GM12878 (cell line): ENCODE results near the gene CRB3. TPM values are rescaled to one million over a fixed set of nuclear protein-coding genes. Genes with fewer than 3 reads are reported as not detected.

ENCODE experiments used
- BRCA1 ChIP-seq: IDR thresholded peaks from 2 replicates; pipeline ENCODE4 v1.6.1; 2011; ENCODE audit warnings: low read depth, low read length, improper control_type of control experiment
- CHD2 ChIP-seq: IDR thresholded peaks from 2 replicates; pipeline ENCODE4 v1.6.1; 2011; ENCODE audit warnings: low read depth, low read length, improper control_type of control experiment, borderline replicate concordance
- CTCF ChIP-seq, 3 experiments: IDR thresholded peaks in 2 of 3; conservative IDR thresholded peaks in 1 of 3; 2 replicates each; pipeline ENCODE4 v1.5.1; 2011; ENCODE audit warnings: low read depth in 3 of 3, low read length in 3 of 3, mild to moderate bottlenecking in 3 of 3, control low read depth in 2 of 3, moderate library complexity in 2 of 3, inconsistent platforms in 1 of 3, mixed read lengths in 1 of 3; ENCODE audit not compliant: control insufficient read depth in 2 of 3, insufficient read depth in 1 of 3; ENCODE audit errors: extremely low read depth in 1 of 3
- FOS ChIP-seq: IDR thresholded peaks from 3 replicates; pipeline ENCODE4 v1.6.1; 2011; ENCODE audit warnings: borderline replicate concordance; ENCODE audit not compliant: insufficient read length; ENCODE audit errors: extremely low read depth
- FOXM1 ChIP-seq: IDR thresholded peaks from 2 replicates; pipeline ENCODE4 v1.6.1; 2012; ENCODE audit warnings: low read depth, mild to moderate bottlenecking, inconsistent platforms, low read length, moderate library complexity
- GABPA ChIP-seq: IDR thresholded peaks from 2 replicates; pipeline ENCODE4 v1.6.1; 2014; ENCODE audit warnings: antibody characterized with exemption, low read depth, mild to moderate bottlenecking, inconsistent platforms
- HCFC1 ChIP-seq: fragments of 150-350 bp; IDR thresholded peaks from 2 replicates; pipeline ENCODE4 v1.6.1; 2014; ENCODE audit warnings: low read length
- IRF4 ChIP-seq: IDR thresholded peaks from 2 replicates; pipeline ENCODE4 v1.6.1; 2011; ENCODE audit warnings: low read depth, low read length
- MEF2A ChIP-seq: IDR thresholded peaks from 2 replicates; pipeline ENCODE4 v1.6.1; 2011; ENCODE audit warnings: low read depth, mild to moderate bottlenecking, low read length, moderate library complexity; ENCODE audit not compliant: insufficient read depth
- MLLT1 ChIP-seq: fragments of 450-650 bp; IDR thresholded peaks from 2 replicates; pipeline ENCODE4 v1.6.1; 2016; ENCODE audit warnings: mild to moderate bottlenecking
- NFYA ChIP-seq: IDR thresholded peaks from 2 replicates; pipeline ENCODE4 v1.6.1; 2011; ENCODE audit warnings: low read depth, mild to moderate bottlenecking, low read length, improper control_type of control experiment, borderline replicate concordance
- NFYB ChIP-seq: IDR thresholded peaks from 2 replicates; pipeline ENCODE4 v1.6.1; 2011; ENCODE audit warnings: low read depth, mild to moderate bottlenecking, low read length, improper control_type of control experiment, moderate library complexity; ENCODE audit not compliant: insufficient read depth
- NR2F1 ChIP-seq: fragments of 450-650 bp; conservative IDR thresholded peaks from 2 replicates; pipeline ENCODE4 v1.6.1; 2017; ENCODE audit warnings: mild to moderate bottlenecking
- PKNOX1 ChIP-seq: fragments of 450-650 bp; IDR thresholded peaks from 2 replicates; pipeline ENCODE4 v1.6.1; 2016; ENCODE audit warnings: mild to moderate bottlenecking
- RAD51 ChIP-seq: fragments of 450-650 bp; IDR thresholded peaks from 2 replicates; pipeline ENCODE4 v1.6.1; 2016; ENCODE audit warnings: moderate library complexity, mild to moderate bottlenecking, inconsistent platforms
- SP1 ChIP-seq: IDR thresholded peaks from one replicate; pipeline ENCODE4 v1.6.1; 2011; ENCODE audit warnings: low read depth, low read length
- SRF ChIP-seq, 2 experiments: IDR thresholded peaks; 2 replicates each; pipeline ENCODE4 v1.6.1; 2011; ENCODE audit warnings: low read depth in 2 of 2, low read length in 2 of 2, mild to moderate bottlenecking in 1 of 2, moderate library complexity in 1 of 2
- TAF1 ChIP-seq: IDR thresholded peaks from 2 replicates; pipeline ENCODE4 v1.6.1; 2011; ENCODE audit warnings: mild to moderate bottlenecking, low read depth, low read length, borderline replicate concordance
- TARDBP ChIP-seq: IDR thresholded peaks from 2 replicates; pipeline ENCODE4 v1.6.1; 2016; ENCODE audit warnings: borderline replicate concordance
- ZBED1 ChIP-seq: IDR thresholded peaks from 2 replicates; pipeline ENCODE4 v1.6.1; 2016; ENCODE audit warnings: borderline replicate concordance
- ZNF207 ChIP-seq: fragments of 450-650 bp; IDR thresholded peaks from 2 replicates; pipeline ENCODE4 v1.6.1; 2014; ENCODE audit warnings: antibody characterized with exemption, mild to moderate bottlenecking, borderline replicate concordance
- ZNF687 ChIP-seq: fragments of 450-650 bp; IDR thresholded peaks from 2 replicates; pipeline ENCODE4 v1.6.1; 2017; ENCODE audit warnings: mild to moderate bottlenecking, moderate library complexity
- polyA plus RNA-seq, 11 experiments: library from polyadenylated mRNA; depleted of rRNA in 4 of 11; unstranded in 6 of 11; stranded (reverse) in 5 of 11; fragments of >200 nt; fragmentation: Nextera tagmentation in 4 of 11; fragmentation: Illumina TruSeq in 1 of 11; extraction: Ambion mirVana in 4 of 11; extraction: Trizol in 1 of 11; gene quantifications; 1 replicate in 1 of 11; 2 replicates in 10 of 11; pipeline versions ENCODE4 v1.2.1 to v1.2.3, GENCODE V29; 2011 to 2016; ENCODE audit warnings: inconsistent platforms in 2 of 11, missing spikeins in 2 of 11, low read depth in 1 of 11
- total RNA-seq, 4 experiments: library from RNA; depleted of rRNA in 3 of 4; stranded (reverse); fragments of >200 nt in 3 of 4; fragmentation: Illumina TruSeq in 1 of 4; extraction: Trizol in 1 of 4; gene quantifications; 2 replicates each; pipeline versions ENCODE4 v1.2.1 to v1.2.3, GENCODE V29; 2013 to 2021

CRB3 gene
- total and polyA plus RNA-seq, 10 of the 15 experiments (the other 5 are each of a cell fraction or from before 2014, with no cell fraction given) = 0.11 to 1.9 (median 0.98) TPM; not detected in 1

GRCh38 chr19:6424939-6425731 is 38.9 kb upstream of the CRB3 start (continued):
- TF ChIP-seq MLLT1 = peak; percentile 99; the same call in 1 of the 2 replicates
- peak; percentile 99 for TF ChIP-seq ZNF687
- TF ChIP-seq SRF (IDR thresholded peaks at IDR 0.05; ENCODE audit: low read depth in 2 of 2, low read length in 2 of 2) = peak in 1 of 2 experiments; percentile 66; a peak in 2 of 4 replicates
- no peak; the same call in none of the 2 replicates for TF ChIP-seq ZNF207
- TF ChIP-seq MEF2A = no peak
- TF ChIP-seq NR2F1 = no peak
- no peak for TF ChIP-seq ZBED1
- TF ChIP-seq FOS = peak; percentile 98
- peak; percentile 97 for TF ChIP-seq CHD2
- peak; percentile 97 for TF ChIP-seq NFYB
- no peak; the same call in 1 of the 2 replicates for TF ChIP-seq FOXM1
- peak; percentile 39; the same call in 1 of the 2 replicates for TF ChIP-seq BRCA1
- peak; percentile 78; the same call in 1 of the 2 replicates for TF ChIP-seq TARDBP
- TF ChIP-seq TAF1 = peak; percentile 30; the same call in 1 of the 2 replicates
- TF ChIP-seq RAD51 = peak; percentile 98
- peak; percentile 24; the same call in 1 of the 2 replicates for TF ChIP-seq HCFC1
- peak; percentile 100 for TF ChIP-seq PKNOX1
- TF ChIP-seq GABPA = peak; percentile 81
- TF ChIP-seq SP1 = peak; percentile 96
- peak; percentile 94 for TF ChIP-seq NFYA
- TF ChIP-seq CTCF (IDR thresholded peaks at IDR 0.05 in 2 of 3, conservative IDR thresholded peaks at IDR 0.05 in 1 of 3; ENCODE audit: control insufficient read depth in 2 of 3, extremely low read depth in 1 of 3, insufficient read depth in 1 of 3, low read depth in 3 of 3, low read length in 3 of 3) = no peak
- no peak for TF ChIP-seq IRF4
